Stomach smooth muscle (tissue), 2 donors: Measurements from ENCODE around the gene CENPP.

Experiments
- H3K27ac ChIP-seq: one replicate; pipeline ENCODE4 v1.7.0; 2013; ENCODE audit warnings: mild to moderate bottlenecking, low read length, inconsistent platforms
- H3K27me3 ChIP-seq, 2 donors: one replicate each; pipeline ENCODE4 v1.7.0; 2013; ENCODE audit warnings: low read length in 2 of 2; ENCODE audit not compliant: insufficient read depth in 2 of 2, control insufficient read depth in 1 of 2
- H3K36me3 ChIP-seq, 2 donors: one replicate each; pipeline ENCODE4 v1.7.0; 2013; ENCODE audit warnings: low read length in 2 of 2; ENCODE audit not compliant: control insufficient read depth in 2 of 2, insufficient read depth in 2 of 2
- H3K4me1 ChIP-seq: one replicate; pipeline ENCODE4 v1.7.0; 2013; ENCODE audit warnings: low read length; ENCODE audit not compliant: control insufficient read depth, insufficient read depth
- H3K4me3 ChIP-seq, 2 donors: one replicate each; pipeline ENCODE4 v1.7.0; 2013; ENCODE audit warnings: low read length in 2 of 2
- H3K9ac ChIP-seq, 2 donors: one replicate each; pipeline ENCODE4 v1.7.0; 2013; ENCODE audit warnings: low read length in 2 of 2, mild to moderate bottlenecking in 1 of 2
- H3K9me3 ChIP-seq, 2 donors: one replicate each; pipeline ENCODE4 v1.7.0; 2013; ENCODE audit warnings: low read length in 2 of 2; ENCODE audit not compliant: control insufficient read depth in 2 of 2
- donor health status: healthy.
- donor health status: Pancreatic carcinoma.

Gene CENPP

GRCh38 chr9:92655896-92656536 lies 330.3 kb downstream of the CENPP start:
- H3K4me3 ChIP-seq, result no peak overlapping the region
- H3K36me3 ChIP-seq, result peaks cover 7 to 18% of the 10 kb centered on the region in 2 donors
- no peaks in the 10 kb centered on the region for H3K27me3 ChIP-seq
- H3K27ac ChIP-seq, result no peak overlapping the region
- H3K9ac ChIP-seq, result no peak overlapping the region
- H3K4me1 ChIP-seq, result peaks cover 17% of the 10 kb centered on the region
- H3K9me3 ChIP-seq, result no peaks in the 10 kb centered on the region

GRCh38 chr9:92656537-92656925 lies 330.8 kb downstream of the CENPP start:
- no peak overlapping the region for H3K27ac ChIP-seq
- no peak overlapping the region for H3K4me3 ChIP-seq
- no peak overlapping the region for H3K9ac ChIP-seq
- H3K27me3 ChIP-seq, result no peaks in the 10 kb centered on the region
- H3K9me3 ChIP-seq, result no peaks in the 10 kb centered on the region
- H3K36me3 ChIP-seq, result peaks cover 7 to 18% of the 10 kb centered on the region in 2 donors
- H3K4me1 ChIP-seq, result peaks cover 11% of the 10 kb centered on the region

- Histone ChIP-seq H3K4me3 (no peak overlapping the region), H3K36me3 (peaks cover 7 to 18% of the 10 kb centered on the region in 2 donors), H3K9ac (no peak overlapping the region), H3K27me3 (no peaks in the 10 kb centered on the region), H3K27ac (no peak overlapping the region), H3K4me1 (peaks cover 8% of the 10 kb centered on the region), H3K9me3 (no peaks in the 10 kb centered on the region)
Measured at GRCh38 chr9:92657296-92658094, 331.7 kb downstream of the CENPP start.

- no peak overlapping the region for H3K27ac ChIP-seq
- peaks cover 7 to 21% of the 10 kb centered on the region in 2 donors for H3K36me3 ChIP-seq
- no peaks in the 10 kb centered on the region for H3K27me3 ChIP-seq
- H3K9me3 ChIP-seq, result no peaks in the 10 kb centered on the region
- H3K4me1 ChIP-seq, result peaks cover 5% of the 10 kb centered on the region
- no peak overlapping the region for H3K9ac ChIP-seq
- H3K4me3 ChIP-seq, result no peak overlapping the region
Measured at GRCh38 chr9:92658176-92658575, 332.4 kb downstream of the CENPP start.

GRCh38 chr9:92658611-92659010 lies 332.9 kb downstream of the CENPP start:
- Histone ChIP-seq H3K9me3 (no peaks in the 10 kb centered on the region), H3K36me3 (peaks cover 7 to 23% of the 10 kb centered on the region in 2 donors), H3K27me3 (no peaks in the 10 kb centered on the region), H3K9ac (no peak overlapping the region), H3K27ac (no peak overlapping the region), H3K4me3 (no peak overlapping the region), H3K4me1 (peaks cover 3% of the 10 kb centered on the region)

GRCh38 chr9:92659601-92660000 lies 333.8 kb downstream of the CENPP start:
- Histone ChIP-seq H3K9me3 (no peaks in the 10 kb centered on the region), H3K36me3 (peaks cover 7 to 23% of the 10 kb centered on the region in 2 donors), H3K4me3 (no peak overlapping the region), H3K4me1 (peaks cover 3% of the 10 kb centered on the region), H3K27me3 (no peaks in the 10 kb centered on the region), H3K9ac (no peak overlapping the region), H3K27ac (no peak overlapping the region)

- Histone ChIP-seq H3K9me3 (no peaks in the 10 kb centered on the region), H3K4me3 (no peak overlapping the region), H3K27me3 (no peaks in the 10 kb centered on the region), H3K36me3 (peaks cover 7 to 20% of the 10 kb centered on the region in 2 donors), H3K4me1 (peaks cover 6% of the 10 kb centered on the region), H3K27ac (no peak overlapping the region), H3K9ac (no peak overlapping the region)
Measured at GRCh38 chr9:92660266-92660665, 334.5 kb downstream of the CENPP start.

- Histone ChIP-seq H3K27me3 (no peaks in the 10 kb centered on the region), H3K4me3 (no peak overlapping the region), H3K9ac (no peak overlapping the region), H3K36me3 (peaks cover 11 to 16% of the 10 kb centered on the region in 2 donors), H3K27ac (no peak overlapping the region), H3K4me1 (peaks cover 6% of the 10 kb centered on the region), H3K9me3 (no peaks in the 10 kb centered on the region)
Measured at GRCh38 chr9:92661127-92661526, 335.4 kb downstream of the CENPP start.

GRCh38 chr9:92661743-92662142 lies 336.0 kb downstream of the CENPP start:
- H3K27me3 ChIP-seq, result no peaks in the 10 kb centered on the region
- no peaks in the 10 kb centered on the region for H3K9me3 ChIP-seq
- no peak overlapping the region for H3K27ac ChIP-seq
- peaks cover 13 to 15% of the 10 kb centered on the region in 2 donors for H3K36me3 ChIP-seq
- no peak overlapping the region for H3K4me3 ChIP-seq
- no peak overlapping the region for H3K9ac ChIP-seq
- peaks cover 6% of the 10 kb centered on the region for H3K4me1 ChIP-seq

GRCh38 chr9:92663126-92663525 lies 337.4 kb downstream of the CENPP start:
- no peaks in the 10 kb centered on the region for H3K9me3 ChIP-seq
- no peak overlapping the region for H3K27ac ChIP-seq
- peaks cover 8 to 12% of the 10 kb centered on the region in 2 donors for H3K36me3 ChIP-seq
- H3K4me3 ChIP-seq, result no peak overlapping the region
- H3K9ac ChIP-seq, result no peak overlapping the region
- no peaks in the 10 kb centered on the region for H3K27me3 ChIP-seq
- peaks cover 6% of the 10 kb centered on the region for H3K4me1 ChIP-seq

- H3K27me3 ChIP-seq, result no peaks in the 10 kb centered on the region
- H3K36me3 ChIP-seq, result peaks cover 6 to 9% of the 10 kb centered on the region in 2 donors
- H3K9me3 ChIP-seq, result no peaks in the 10 kb centered on the region
- no peak overlapping the region for H3K9ac ChIP-seq
- H3K27ac ChIP-seq, result no peak overlapping the region
- H3K4me1 ChIP-seq, result peaks cover 10% of the 10 kb centered on the region
- H3K4me3 ChIP-seq, result no peak overlapping the region
Measured at GRCh38 chr9:92663951-92664350, 338.2 kb downstream of the CENPP start.
